Heart left ventricle (tissue), 16 donors: ENCODE data around the gene CREG1. TPM values are rescaled to one million over a fixed set of nuclear protein-coding genes. Genes with fewer than 3 reads are reported as not detected.
A peak's percentile ranks its signal among the peaks of the same experiment; 100 is the strongest.

Experiments used
- ATAC-seq, 4 donors: fragments of 200-7000 bp; cut with Tn5 transposase; one replicate each; pipeline ENCODE4 v1.9.1; 2020 to 2022; ENCODE audit warnings: moderate library complexity in 4 of 4, mild to moderate bottlenecking in 3 of 4, moderate number of reproducible peaks in 1 of 4
- DNase-seq, 5 donors: peaks; one replicate each; pipeline ENCODE4 v3.0.0-alpha.2; 2020
- H3K27ac ChIP-seq, 12 donors: fragments of 200-600 bp; sonication (generic) in 4 of 12; one replicate each; pipeline versions ENCODE4 v1.5.0 to v1.8.0; 2016 to 2022; ENCODE audit warnings: mild to moderate bottlenecking in 2 of 12
- H3K27me3 ChIP-seq, 9 donors: fragments of 200-600 bp; sonication (generic) in 2 of 9; one replicate each; pipeline versions ENCODE4 v1.5.1 to v1.8.0; 2016 to 2022; ENCODE audit warnings: mild to moderate bottlenecking in 3 of 9
- H3K36me3 ChIP-seq, 9 donors: fragments of 200-600 bp; sonication (generic) in 2 of 9; one replicate each; pipeline versions ENCODE4 v1.5.0 to v1.8.0; 2018 to 2022; ENCODE audit warnings: mild to moderate bottlenecking in 2 of 9
- H3K4me1 ChIP-seq, 12 donors: fragments of 200-600 bp; sonication (generic) in 4 of 12; one replicate each; pipeline versions ENCODE4 v1.5.0 to v1.8.0; 2016 to 2022; ENCODE audit warnings: mild to moderate bottlenecking in 3 of 12
- H3K4me3 ChIP-seq, 12 donors: fragments of 200-600 bp; sonication (generic) in 4 of 12; one replicate each; pipeline versions ENCODE4 v1.5.0 to v1.8.0; 2017 to 2022; ENCODE audit warnings: mild to moderate bottlenecking in 9 of 12, moderate library complexity in 4 of 12
- H3K9me3 ChIP-seq, 12 donors: fragments of 200-600 bp; sonication (generic) in 4 of 12; one replicate each; pipeline versions ENCODE4 v1.5.0 to v1.8.0; 2016 to 2022; ENCODE audit warnings: mild to moderate bottlenecking in 1 of 12
- CTCF ChIP-seq, 12 donors: fragments of 200-600 bp; sonication (generic) in 4 of 12; IDR thresholded peaks; one replicate each; pipeline versions ENCODE4 v1.5.0 to v1.8.0; 2018 to 2022; ENCODE audit warnings: antibody characterized with exemption in 12 of 12, mild to moderate bottlenecking in 5 of 12
- POLR2A ChIP-seq, 2 donors: fragments of 450-650 bp; IDR thresholded peaks; one replicate each; pipeline ENCODE4 v1.6.1; 2017; ENCODE audit warnings: antibody characterized with exemption in 2 of 2, mild to moderate bottlenecking in 2 of 2, moderate library complexity in 2 of 2
- WGBS, 4 donors: extraction: QIAGEN DNeasy Blood & Tissue Kit in 2 of 4; methylation state at CpG; one replicate each; pipeline versions ENCODE4 v1.1.5 to v1.1.7; 2013 to 2018; 5-methylcytosine and 5-hydroxymethylcytosine counted together
- intact Hi-C, 10 donors: fragments of 100-400 bp; cut with DNase I; formaldehyde crosslinking; loops; one replicate each; pipeline versions ENCODE4 v1.11.1 to v1.14.2; 2022
- polyA plus RNA-seq, 2 donors: library from polyadenylated mRNA; stranded (reverse); fragments of 200-250 nt; gene quantifications; one replicate each; pipeline ENCODE4 v1.2.3, GENCODE V29; 2013
- total RNA-seq, 9 donors: library from RNA; depleted of rRNA in 2 of 9; stranded (reverse); fragments of >200 nt in 2 of 9; fragmentation: NEBNext Ultra II Directional in 3 of 9; extraction: Animal tissue kit (Norgen Biotek cat#: 25700) in 3 of 9; gene quantifications; one replicate each; pipeline versions ENCODE4 v1.1.0 to v1.2.4, GENCODE V29; 2016 to 2023
- donor health status: ischemic (EF 13 %, LVEDD 7.1; RV severe dilation, severe dysfunction).
- donor health status: healthy with polysubstance abuse.
- donor health status: DM: no; HTN: yes; CAD: no.
- donor health status: DM: no; HTN: no; CAD: no.
- donor health status: ischemic (EF 25% LVEDD 6.9; RV normal size, moderate dysfunction).
- donor health status: ischemic (EF 25% LVEDD 5.7; RV mildly dilated, moderate dysfunction).
- donor health status: healthy.
- donor health status: DM: yes; HTN: yes; CAD: no.
- donor health status: ischemic (EF 35%, LVEDD 5.7; RV mildly dilated, moderate dysfunction).
- donor health status: nonischemic (EF 11% LVEDD 7.7; RV severe dilation, severe dysfunction).
- donor health status: DM: yes; HTN: yes; CAD: no.
- donor health status: PGD.
- donor health status: ischemic (EF 29% LVEDD 5.4; RV normal size, mild dysfunction).
- donor health status: nonischemic (EF 23%, LVEDD 6.1; RV moderate dilation, normal function).

Gene CREG1
- total and polyA plus RNA-seq, 11 donors, result 31.3 to 176 (median 85.5) TPM

DNA sequence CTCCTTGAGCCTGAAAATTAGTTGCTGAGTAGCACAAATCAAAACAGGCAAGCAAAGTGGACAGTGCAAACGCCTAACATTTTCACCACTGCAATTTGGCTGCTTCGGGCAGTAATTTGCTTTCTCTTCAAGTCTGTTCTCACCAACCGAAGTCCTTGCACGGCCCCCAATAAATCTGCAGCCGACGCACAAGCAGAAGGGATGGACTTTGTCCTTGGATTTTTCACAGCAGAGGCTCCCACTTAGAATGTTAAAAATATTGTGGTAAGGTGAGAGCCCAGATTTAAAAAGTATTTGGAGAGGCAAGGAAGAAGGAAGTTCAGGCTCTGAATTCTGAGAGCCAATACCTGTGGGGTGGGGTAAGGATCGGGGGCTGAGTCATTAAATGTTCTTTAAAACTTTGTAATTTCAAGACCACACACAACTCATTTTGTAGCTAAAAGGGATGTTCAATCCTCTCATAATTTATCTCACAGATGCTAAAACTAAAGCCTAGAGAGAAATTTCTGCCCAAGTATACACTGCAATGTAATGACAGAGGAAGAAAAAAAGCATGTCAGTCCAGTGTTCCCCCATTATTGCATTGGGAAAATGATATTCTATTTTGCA, 41.4 kb downstream of the CREG1 start:
- Histone ChIP-seq H3K4me3 (peak overlapping the region in 1 of 12 donors; percentile 12), H3K9me3 (no peaks in the 10 kb centered on the region), H3K4me1 (no peaks in the 10 kb centered on the region), H3K27ac (no peak overlapping the region), H3K36me3 (no peaks in the 10 kb centered on the region), H3K27me3 (peaks cover 0 to 4% (median 0%) of the 10 kb centered on the region in 9 donors)
- WGBS, 4 donors, result 85 to 90% (median 87%) methylated on average over 7 of the region's 7 CpGs
- TF ChIP-seq CTCF (IDR thresholded peaks at IDR 0.05) (no peak), POLR2A (IDR thresholded peaks at IDR 0.05) (no peak)
- intact Hi-C loops, result no loop called here
- no peak for ATAC-seq
- DNase-seq, result no peak

DNA sequence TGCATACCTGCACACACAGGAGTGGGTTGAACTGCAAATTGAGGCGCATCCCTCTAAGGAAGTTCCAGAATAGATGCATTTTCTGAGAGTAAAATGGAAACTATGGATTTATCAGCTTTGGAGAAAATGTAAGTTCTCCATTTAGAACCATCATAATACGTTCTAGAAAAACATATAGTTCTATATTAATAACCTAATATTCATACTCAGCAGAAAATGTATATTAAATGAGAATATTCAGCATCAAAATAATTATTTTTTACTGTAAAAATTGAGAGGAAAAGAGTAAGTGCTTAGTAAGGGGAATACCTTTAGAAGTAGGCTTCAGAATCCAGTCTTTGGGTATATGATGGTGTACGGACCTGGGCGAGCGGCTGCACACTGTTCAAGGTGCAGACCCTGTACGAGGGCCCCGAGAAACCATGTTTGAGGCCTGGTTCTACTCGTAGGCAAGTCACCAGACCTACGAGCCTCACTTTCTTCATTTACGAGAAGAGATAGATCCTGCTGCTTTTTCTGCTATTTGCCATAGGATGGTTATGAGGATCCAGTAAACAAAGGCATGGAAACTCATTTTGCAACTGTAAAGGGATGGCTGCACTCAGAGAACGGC, 42.1 kb downstream of the CREG1 start:
- no peak overlapping the region for H3K27ac ChIP-seq
- H3K27me3 ChIP-seq, result peaks cover 0 to 4% (median 0%) of the 10 kb centered on the region in 9 donors
- no peaks in the 10 kb centered on the region for H3K4me1 ChIP-seq
- no peak for DNase-seq
- WGBS, 4 donors, result 87 to 92% (median 90%) methylated on average over 11 of the region's 11 CpGs
- ATAC-seq, result no peak
- H3K36me3 ChIP-seq, result no peaks in the 10 kb centered on the region
- peak overlapping the region in 1 of 12 donors; percentile 12 for H3K4me3 ChIP-seq
- H3K9me3 ChIP-seq, result no peaks in the 10 kb centered on the region
- TF ChIP-seq POLR2A (IDR thresholded peaks at IDR 0.05) (no peak), CTCF (IDR thresholded peaks at IDR 0.05) (no peak)
- intact Hi-C loops, result no loop called here

DNA sequence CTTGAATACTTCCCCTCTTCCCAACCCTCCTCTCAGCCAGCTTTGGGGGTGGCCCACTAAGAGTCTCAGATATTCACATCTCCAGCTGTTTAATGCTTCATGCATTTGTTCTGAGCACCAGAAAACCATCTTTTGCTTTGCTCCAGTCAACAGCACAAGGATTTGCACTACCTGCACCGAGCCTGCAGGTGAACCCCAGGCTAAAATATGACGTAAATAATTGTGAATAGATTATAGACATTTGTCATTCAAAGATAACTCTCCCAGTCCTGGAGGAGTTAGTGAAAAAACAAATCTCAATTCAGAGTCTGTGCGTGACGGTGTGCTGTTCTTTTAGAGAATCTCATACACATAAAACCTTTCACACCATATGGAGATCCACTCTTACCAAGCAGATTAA, 42.7 kb downstream of the CREG1 start:
- no peaks in the 10 kb centered on the region for H3K9me3 ChIP-seq
- H3K36me3 ChIP-seq, result no peaks in the 10 kb centered on the region
- TF ChIP-seq POLR2A (IDR thresholded peaks at IDR 0.05) (no peak), CTCF (IDR thresholded peaks at IDR 0.05) (no peak)
- intact Hi-C loops, result no loop called here
- H3K27me3 ChIP-seq, result peaks cover 0 to 4% (median 0%) of the 10 kb centered on the region in 9 donors
- ATAC-seq (no peak), DNase-seq (no peak)
- WGBS, 4 donors, result 83 to 94% (median 86%) methylated on average over 4 of the region's 4 CpGs
- H3K4me1 ChIP-seq, result no peaks in the 10 kb centered on the region
- no peak overlapping the region for H3K27ac ChIP-seq
- no peak overlapping the region for H3K4me3 ChIP-seq

GRCh38 chr1:167510244-167510643, 43.3 kb downstream of the CREG1 start:
- Histone ChIP-seq H3K4me1 (no peaks in the 10 kb centered on the region), H3K4me3 (no peak overlapping the region), H3K27ac (no peak overlapping the region), H3K36me3 (no peaks in the 10 kb centered on the region), H3K9me3 (no peaks in the 10 kb centered on the region), H3K27me3 (peaks cover 0 to 4% (median 0%) of the 10 kb centered on the region in 9 donors)
- ATAC-seq (no peak), DNase-seq (no peak)
- intact Hi-C loops, result no loop called here
- WGBS, 4 donors, result 72 to 87% (median 80%) methylated on average over 3 of the region's 3 CpGs
- TF ChIP-seq CTCF (IDR thresholded peaks at IDR 0.05) (no peak), POLR2A (IDR thresholded peaks at IDR 0.05) (no peak)
